ENCODE data around the gene FAM20C.

FAM20C gene

DNA sequence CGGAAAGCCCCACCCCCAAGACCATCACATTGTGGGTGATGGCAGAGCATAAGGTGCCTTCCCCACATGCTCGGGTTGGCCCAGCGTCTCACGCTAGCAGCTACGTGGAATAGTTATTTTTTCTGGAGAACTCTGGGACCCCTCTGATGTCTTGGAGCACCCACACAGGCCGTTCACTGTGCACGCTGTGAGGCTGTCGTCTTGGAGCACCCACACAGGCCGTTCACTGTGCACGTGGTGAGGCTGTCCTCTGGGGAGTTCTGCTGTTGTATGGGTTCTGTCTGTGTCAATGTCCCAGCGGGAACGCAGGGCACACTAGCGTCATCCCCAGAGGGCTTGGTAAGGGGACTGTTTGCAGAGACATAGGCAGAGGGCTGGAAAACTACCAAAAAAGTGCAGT, 38.8 kb upstream of the FAM20C start:
- H2AFZ ChIP-seq (ENCODE audit: low read depth, low read length): no peak overlapping the region
- peaks cover 15% of the 10 kb centered on the region for H3K27me3 ChIP-seq (ENCODE audit: insufficient read depth, low read length)
- no peaks in the 10 kb centered on the region for H3K36me3 ChIP-seq (ENCODE audit: insufficient read depth, low read length)
- no peak overlapping the region for H3K4me3 ChIP-seq (ENCODE audit: low read length)
- H3K4me1 ChIP-seq (ENCODE audit: insufficient read depth, low read length): peaks cover 5% of the 10 kb centered on the region
- no peaks in the 10 kb centered on the region for H3K9me3 ChIP-seq (ENCODE audit: low read length)

DNA sequence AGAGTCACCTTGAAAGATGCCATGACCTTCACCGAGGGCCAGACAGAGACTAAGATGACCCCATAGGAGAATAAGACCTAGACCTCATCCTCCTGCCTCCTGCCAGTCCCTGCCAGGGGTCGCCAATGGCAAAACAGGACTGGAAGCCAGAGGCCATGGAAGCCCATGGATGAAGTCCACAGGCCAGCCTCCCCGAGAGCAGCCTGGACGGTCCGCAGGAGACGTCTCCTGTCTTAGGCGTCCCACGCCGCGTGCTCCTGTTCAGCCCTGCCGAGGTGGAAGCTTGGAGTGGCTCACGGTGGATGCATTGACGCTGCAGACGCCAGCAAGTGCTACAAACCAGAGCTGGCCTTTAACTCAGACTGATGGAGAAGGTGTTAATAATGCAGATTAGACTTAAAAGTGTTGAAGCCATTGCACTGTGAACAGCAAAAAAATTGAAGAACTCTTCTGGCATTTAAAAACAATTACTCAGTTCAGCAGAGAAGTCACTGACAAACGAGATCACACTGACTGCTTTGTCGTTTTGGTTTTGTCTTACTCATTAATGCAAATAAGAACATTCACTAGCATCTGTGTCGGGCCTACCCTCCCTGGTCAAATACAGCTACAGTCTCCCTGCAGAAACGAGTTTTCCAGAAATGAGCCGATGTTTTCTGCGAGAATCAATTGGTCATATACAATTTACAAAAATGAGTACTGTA, 38.1 kb upstream of the FAM20C start:
- no peaks in the 10 kb centered on the region for H3K9me3 ChIP-seq (ENCODE audit: low read length)
- H2AFZ ChIP-seq (ENCODE audit: low read depth, low read length): no peak overlapping the region
- no peak overlapping the region for H3K4me3 ChIP-seq (ENCODE audit: low read length)
- H3K36me3 ChIP-seq (ENCODE audit: insufficient read depth, low read length): no peaks in the 10 kb centered on the region
- peaks cover 5% of the 10 kb centered on the region for H3K4me1 ChIP-seq (ENCODE audit: insufficient read depth, low read length)
- H3K27me3 ChIP-seq (ENCODE audit: insufficient read depth, low read length): peaks cover 15% of the 10 kb centered on the region

DNA sequence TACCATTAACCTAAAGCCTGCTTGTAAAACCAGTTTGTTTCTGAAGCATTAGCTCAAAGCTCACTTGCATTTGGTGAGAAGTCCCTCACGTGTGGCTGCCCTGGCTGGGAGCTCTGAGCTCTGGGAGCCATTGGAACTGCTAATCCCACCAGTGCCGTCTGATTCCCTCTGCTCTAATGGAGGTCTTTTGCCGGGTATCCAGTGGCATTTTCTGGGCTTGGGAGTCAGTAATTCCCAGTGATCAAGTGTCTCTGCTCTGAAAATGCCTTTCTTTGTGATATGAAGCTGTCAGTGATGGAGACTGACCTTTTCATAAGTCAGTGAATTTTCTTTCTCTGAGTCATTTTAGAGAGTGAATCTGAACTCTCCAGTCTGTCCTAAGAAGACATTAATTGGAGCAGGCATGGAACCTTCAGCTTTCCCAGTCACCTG, 36.9 kb upstream of the FAM20C start:
- Histone ChIP-seq H3K27me3 (ENCODE audit: insufficient read depth, low read length) (peaks cover 15% of the 10 kb centered on the region), H2AFZ (ENCODE audit: low read depth, low read length) (no peak overlapping the region), H3K4me1 (ENCODE audit: insufficient read depth, low read length) (no peaks in the 10 kb centered on the region), H3K36me3 (ENCODE audit: insufficient read depth, low read length) (no peaks in the 10 kb centered on the region), H3K9me3 (ENCODE audit: low read length) (no peaks in the 10 kb centered on the region), H3K4me3 (ENCODE audit: low read length) (no peak overlapping the region)

DNA sequence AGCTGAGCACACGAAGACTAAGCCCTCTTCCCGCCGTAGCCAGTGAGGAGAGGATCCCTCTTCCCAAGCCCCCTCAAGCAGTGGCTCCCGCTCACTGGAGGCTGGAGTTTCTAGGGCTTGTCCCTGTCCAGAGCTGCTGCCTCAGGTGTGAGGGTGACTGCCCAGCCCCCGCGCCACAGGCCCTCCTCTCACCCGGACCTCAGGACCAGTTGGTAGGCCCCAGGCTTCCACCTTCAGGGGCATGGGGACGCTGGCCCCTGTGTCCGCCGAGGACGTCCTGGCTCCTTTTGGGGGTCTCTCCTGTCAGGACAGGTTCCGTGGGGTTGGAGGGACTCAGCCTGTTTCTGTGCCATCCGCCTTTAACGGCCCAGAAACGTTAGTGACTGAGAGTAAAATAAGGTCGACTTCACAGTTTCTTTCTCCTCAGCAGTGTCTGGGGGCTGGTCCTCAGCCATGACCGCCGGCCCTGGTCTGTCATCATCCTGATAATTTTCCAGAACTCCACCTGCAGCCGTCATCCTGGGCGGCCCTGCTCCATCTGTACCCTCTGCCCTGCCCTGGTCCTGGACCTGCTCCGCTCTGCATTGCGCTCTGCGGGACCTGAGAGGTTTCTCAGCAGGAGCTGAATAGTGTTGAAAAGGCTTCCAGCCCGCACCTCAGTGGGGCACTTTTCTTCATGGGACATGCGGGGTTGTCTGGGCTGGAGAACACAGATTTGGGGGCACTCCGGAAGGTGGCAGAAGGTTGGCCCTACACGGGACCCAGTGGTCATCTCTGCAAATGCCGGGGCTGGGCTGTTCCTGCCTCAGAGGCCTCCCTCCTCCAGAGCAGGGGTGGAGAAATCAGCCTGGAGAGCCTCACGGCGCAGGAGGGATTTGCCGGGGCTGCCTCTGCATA, 36.0 kb upstream of the FAM20C start:
- peaks cover 15% of the 10 kb centered on the region for H3K27me3 ChIP-seq (ENCODE audit: insufficient read depth, low read length)
- no peak overlapping the region for H3K4me3 ChIP-seq (ENCODE audit: low read length)
- H2AFZ ChIP-seq (ENCODE audit: low read depth, low read length): no peak overlapping the region
- no peaks in the 10 kb centered on the region for H3K36me3 ChIP-seq (ENCODE audit: insufficient read depth, low read length)
- no peaks in the 10 kb centered on the region for H3K9me3 ChIP-seq (ENCODE audit: low read length)
- no peaks in the 10 kb centered on the region for H3K4me1 ChIP-seq (ENCODE audit: insufficient read depth, low read length)

DNA sequence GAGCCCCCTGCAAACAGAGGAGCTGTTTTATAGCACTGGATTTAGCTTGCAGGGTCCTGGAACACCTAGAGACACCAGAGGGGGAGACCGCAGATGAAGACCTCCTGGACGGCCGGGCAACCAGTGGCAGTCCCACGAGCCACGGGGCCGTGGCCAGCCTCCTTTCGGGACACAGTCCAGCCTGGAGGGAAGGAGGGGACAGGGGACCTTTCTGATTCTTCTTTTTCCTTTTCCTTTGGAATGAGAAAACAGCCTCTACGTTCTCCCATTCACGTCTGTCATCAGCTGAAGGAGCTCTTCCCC, 35.4 kb upstream of the FAM20C start:
- Histone ChIP-seq H3K36me3 (ENCODE audit: insufficient read depth, low read length) (no peaks in the 10 kb centered on the region), H3K27me3 (ENCODE audit: insufficient read depth, low read length) (peaks cover 15% of the 10 kb centered on the region), H3K4me3 (ENCODE audit: low read length) (no peak overlapping the region), H2AFZ (ENCODE audit: low read depth, low read length) (no peak overlapping the region), H3K4me1 (ENCODE audit: insufficient read depth, low read length) (no peaks in the 10 kb centered on the region), H3K9me3 (ENCODE audit: low read length) (no peaks in the 10 kb centered on the region)

DNA sequence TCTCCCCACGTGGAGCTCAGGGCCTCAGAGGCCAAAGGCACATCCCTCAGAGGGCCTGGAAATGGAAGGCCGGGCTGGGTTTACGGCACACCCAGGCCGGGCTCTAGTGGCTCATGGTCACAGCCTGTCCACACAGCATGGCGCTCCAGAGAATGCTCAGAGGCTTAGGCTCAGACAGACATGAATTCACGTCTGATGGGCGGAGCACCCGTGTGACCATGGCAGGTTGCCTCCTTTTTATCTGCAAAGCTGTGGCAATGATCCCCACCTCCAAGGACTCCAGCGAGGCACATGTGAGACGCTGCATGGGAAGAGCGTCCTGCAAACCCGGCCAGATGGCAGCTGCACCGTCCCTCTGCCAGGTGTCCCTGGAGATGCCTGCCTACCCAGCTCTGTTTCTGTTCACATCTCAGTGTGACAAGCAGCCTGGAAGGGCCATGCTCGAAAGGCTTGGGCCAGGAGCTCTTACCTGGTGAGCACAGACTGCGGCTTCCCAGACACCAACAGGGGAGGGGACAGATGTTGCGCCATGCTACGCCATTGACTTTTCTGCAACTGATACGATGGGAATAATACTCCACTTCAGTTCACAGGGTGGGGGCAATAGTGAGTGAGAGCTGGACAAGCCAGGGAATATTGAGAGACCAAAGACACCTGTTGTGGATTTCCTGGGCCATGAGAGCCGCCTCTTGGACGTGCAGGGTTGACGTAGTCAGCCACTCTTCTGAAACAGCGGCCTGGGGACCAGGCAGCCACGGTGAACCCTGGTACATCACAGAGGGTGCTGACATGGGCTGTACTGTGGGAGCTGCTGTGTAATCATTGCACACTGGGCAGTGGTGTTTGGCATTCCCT, 34.4 kb upstream of the FAM20C start:
- Histone ChIP-seq H3K36me3 (ENCODE audit: insufficient read depth, low read length) (no peaks in the 10 kb centered on the region), H3K4me3 (ENCODE audit: low read length) (no peak overlapping the region), H3K4me1 (ENCODE audit: insufficient read depth, low read length) (no peaks in the 10 kb centered on the region), H3K9me3 (ENCODE audit: low read length) (no peaks in the 10 kb centered on the region), H2AFZ (ENCODE audit: low read depth, low read length) (no peak overlapping the region), H3K27me3 (ENCODE audit: insufficient read depth, low read length) (peaks cover 21% of the 10 kb centered on the region)

DNA sequence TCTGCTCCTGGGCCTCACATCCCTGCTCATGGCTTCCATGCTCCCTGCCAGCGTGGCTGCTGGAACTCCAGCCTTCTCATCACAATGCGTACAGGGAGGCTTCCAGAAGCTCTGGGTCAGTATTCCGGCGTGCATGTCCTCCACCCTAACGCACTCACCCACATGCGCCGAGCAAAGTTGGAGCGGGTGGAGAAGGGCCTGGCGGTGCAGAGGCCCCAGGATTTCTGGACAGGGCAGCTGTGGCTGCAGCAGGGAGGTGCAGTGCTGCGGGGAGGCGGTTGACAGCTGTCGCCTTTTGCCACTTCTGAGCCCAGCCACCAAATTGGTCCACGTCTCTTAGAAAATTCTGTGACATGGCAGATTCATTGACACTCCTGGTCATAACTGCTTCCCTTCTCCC, 33.6 kb upstream of the FAM20C start:
- H3K27me3 ChIP-seq (ENCODE audit: insufficient read depth, low read length): peaks cover 28% of the 10 kb centered on the region
- H3K9me3 ChIP-seq (ENCODE audit: low read length): no peaks in the 10 kb centered on the region
- H3K4me1 ChIP-seq (ENCODE audit: insufficient read depth, low read length): no peaks in the 10 kb centered on the region
- H2AFZ ChIP-seq (ENCODE audit: low read depth, low read length): no peak overlapping the region
- H3K36me3 ChIP-seq (ENCODE audit: insufficient read depth, low read length): no peaks in the 10 kb centered on the region
- H3K4me3 ChIP-seq (ENCODE audit: low read length): no peak overlapping the region

DNA sequence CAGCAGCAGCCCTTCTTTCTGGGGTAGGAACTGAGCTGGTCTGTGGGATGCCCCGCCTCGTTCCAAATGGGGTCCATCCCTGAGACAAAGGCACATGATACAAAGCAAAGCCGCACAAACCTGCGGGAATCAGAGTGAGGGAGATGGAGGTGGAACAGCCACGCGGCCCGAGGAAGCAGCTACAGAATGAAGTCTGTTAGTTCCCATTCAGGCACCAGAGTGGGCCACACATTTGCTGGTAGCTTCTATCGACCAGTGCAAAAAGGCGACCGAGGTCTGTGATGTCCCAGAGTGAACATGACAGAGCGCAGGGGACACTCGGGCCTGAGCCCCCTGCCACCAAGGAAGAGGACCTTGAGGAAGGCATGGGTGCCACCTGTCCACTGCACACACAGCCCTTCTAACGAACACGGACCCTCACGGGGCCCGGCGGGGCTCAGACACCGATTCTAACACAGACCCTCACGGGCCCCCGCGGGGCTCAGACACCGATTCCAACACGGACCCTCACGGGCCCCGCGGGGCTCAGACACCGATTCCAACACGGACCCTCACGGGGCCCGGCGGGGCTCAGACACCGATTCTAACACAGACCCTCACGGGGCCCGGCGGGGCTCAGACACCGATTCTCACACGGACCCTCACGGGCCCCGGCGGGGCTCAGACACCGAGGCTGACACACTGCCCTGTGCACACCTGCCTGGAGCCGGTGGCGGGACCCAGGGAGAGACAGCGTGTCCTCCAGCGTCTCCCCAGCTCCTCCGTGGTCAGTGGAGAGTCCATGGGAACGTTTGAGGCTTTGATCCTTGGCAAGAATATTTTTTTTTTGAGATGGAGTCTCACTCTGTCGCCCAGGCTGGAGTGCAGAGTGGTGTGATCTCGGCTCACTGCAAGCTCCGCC, 32.8 kb upstream of the FAM20C start:
- H3K4me3 ChIP-seq (ENCODE audit: low read length): no peak overlapping the region
- H3K27me3 ChIP-seq (ENCODE audit: insufficient read depth, low read length): peaks cover 30% of the 10 kb centered on the region
- H3K36me3 ChIP-seq (ENCODE audit: insufficient read depth, low read length): no peaks in the 10 kb centered on the region
- H2AFZ ChIP-seq (ENCODE audit: low read depth, low read length): no peak overlapping the region
- no peaks in the 10 kb centered on the region for H3K4me1 ChIP-seq (ENCODE audit: insufficient read depth, low read length)
- no peaks in the 10 kb centered on the region for H3K9me3 ChIP-seq (ENCODE audit: low read length)

DNA sequence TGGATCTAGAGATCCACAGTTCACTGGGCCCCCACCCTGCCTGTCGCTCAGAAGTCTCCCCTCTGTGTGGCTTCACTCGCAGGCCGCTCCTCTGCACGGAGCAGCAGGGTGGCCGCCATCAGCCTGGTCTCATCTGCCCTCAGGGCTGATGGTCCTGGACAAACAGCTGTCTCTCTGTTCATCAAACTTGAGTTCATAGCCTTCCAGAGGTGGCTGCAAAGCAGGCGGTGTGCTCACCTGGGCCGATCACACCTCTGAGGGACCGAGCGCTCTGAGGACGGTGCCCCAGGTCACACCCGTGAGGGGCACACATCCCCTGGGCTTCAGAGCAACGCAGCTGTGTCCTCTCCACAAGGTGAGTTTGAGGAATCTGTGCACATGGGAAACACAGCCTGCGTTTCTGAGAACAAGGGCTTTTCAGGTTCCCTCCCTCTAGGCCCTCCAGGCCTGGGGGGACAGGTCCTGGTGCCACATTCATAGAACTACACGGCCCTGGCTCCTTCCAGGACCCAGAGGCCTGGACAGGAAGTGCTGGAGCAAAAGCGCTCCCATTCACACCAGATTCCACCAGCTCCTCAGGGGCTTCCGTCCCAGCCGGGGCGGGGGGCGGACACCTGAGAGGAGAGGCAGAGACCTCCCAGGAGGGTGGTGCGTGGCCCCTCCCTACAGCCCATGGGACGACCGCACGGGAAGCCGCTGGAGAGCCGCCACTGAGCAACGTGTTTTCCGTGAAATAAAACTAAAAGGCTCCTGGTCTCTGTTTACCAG, 31.2 kb upstream of the FAM20C start:
- no peaks in the 10 kb centered on the region for H3K9me3 ChIP-seq (ENCODE audit: low read length)
- peaks cover 33% of the 10 kb centered on the region for H3K27me3 ChIP-seq (ENCODE audit: insufficient read depth, low read length)
- H3K4me1 ChIP-seq (ENCODE audit: insufficient read depth, low read length): no peaks in the 10 kb centered on the region

DNA sequence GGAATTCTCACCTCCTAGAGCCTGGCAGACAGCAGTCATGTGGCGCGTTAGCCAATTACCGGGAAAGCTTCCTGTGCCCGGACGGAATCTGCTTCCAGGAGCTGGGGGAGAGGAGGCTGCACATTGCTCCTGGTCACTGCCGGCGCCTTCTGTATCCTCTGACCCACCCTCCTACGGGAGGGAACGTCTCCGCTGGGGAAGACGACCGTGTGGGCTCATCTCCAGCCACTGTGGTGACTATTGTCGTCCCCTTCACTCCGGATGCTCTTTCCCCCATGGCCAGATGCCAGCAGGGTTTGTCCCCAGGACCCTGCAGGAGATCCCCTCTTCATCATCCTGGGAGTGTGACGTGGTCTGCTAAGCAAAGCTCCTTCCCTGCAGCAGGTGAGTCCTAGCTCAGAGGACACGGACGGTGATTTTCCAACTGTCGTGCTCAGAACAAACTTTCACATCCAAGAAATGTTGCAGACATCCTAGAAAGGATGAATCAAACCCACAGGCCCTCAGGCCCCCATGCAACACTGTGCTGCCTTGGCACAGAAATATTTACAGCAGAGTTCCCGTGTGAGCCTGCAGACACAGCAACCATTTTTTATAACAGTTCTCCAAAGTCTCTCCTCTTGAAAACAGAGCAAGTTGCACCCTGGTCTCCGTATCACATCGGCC, 29.6 kb upstream of the FAM20C start:
- Histone ChIP-seq H3K36me3 (ENCODE audit: insufficient read depth, low read length) (no peaks in the 10 kb centered on the region), H2AFZ (ENCODE audit: low read depth, low read length) (no peak overlapping the region), H3K4me3 (ENCODE audit: low read length) (no peak overlapping the region), H3K27me3 (ENCODE audit: insufficient read depth, low read length) (peaks cover 28% of the 10 kb centered on the region), H3K9me3 (ENCODE audit: low read length) (no peaks in the 10 kb centered on the region), H3K4me1 (ENCODE audit: insufficient read depth, low read length) (no peaks in the 10 kb centered on the region)

More for the DNA sequence above, 31.2 kb upstream of the FAM20C start:
- Histone ChIP-seq H2AFZ (ENCODE audit: low read depth, low read length) (no peak overlapping the region), H3K4me3 (ENCODE audit: low read length) (no peak overlapping the region), H3K36me3 (ENCODE audit: insufficient read depth, low read length) (no peaks in the 10 kb centered on the region)

DNA sequence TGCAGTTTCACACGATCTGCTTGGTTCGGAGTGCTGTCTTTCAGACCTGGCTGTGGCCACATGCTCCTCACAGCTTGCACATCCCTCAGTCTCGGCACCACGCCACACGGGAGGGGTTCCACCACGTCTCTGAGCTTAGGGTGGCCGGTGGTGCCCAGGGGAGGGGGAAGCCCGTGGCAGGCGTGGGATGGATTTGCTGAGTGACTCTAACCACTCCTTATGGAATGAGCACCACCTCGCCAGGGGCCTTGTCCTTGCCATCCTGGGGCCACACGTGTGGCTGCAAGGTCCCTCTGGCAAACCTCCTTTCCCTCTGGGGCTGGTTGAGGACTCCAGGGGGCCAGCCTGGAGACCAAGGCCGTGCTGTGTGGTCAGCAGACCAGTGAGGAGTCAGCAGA, 29.1 kb upstream of the FAM20C start:
- Histone ChIP-seq H3K36me3 (ENCODE audit: insufficient read depth, low read length) (no peaks in the 10 kb centered on the region), H3K4me1 (ENCODE audit: insufficient read depth, low read length) (no peaks in the 10 kb centered on the region), H3K4me3 (ENCODE audit: low read length) (no peak overlapping the region), H2AFZ (ENCODE audit: low read depth, low read length) (no peak overlapping the region), H3K9me3 (ENCODE audit: low read length) (no peaks in the 10 kb centered on the region), H3K27me3 (ENCODE audit: insufficient read depth, low read length) (peaks cover 24% of the 10 kb centered on the region)
